Naive thymus-derived CD4-positive, alpha-beta T cell (primary cell): ENCODE data around the gene CPNE8. TPM values are rescaled to one million over a fixed set of nuclear protein-coding genes. Genes with fewer than 3 reads are reported as not detected.

Experiments used
- ATAC-seq: fragments of 150-1000 bp; cut with Tn5 transposase; 2 replicates; pipeline ENCODE4 v1.10.0; 2021; ENCODE audit warnings: mild to moderate bottlenecking, moderate library complexity
- CTCF ChIA-PET: fragments of 350-600 bp; sonication (Branson Sonifier 250); formaldehyde crosslinking; loops from one replicate; lab custom pipeline; 2021; ENCODE audit warnings: antibody characterized with exemption; lab: Charles Lee
- POLR2A ChIA-PET: fragments of 350-600 bp; sonication (Branson Sonifier 250); formaldehyde crosslinking; loops from one replicate; lab custom pipeline; 2021; ENCODE audit warnings: antibody characterized with exemption, inconsistent platforms; lab: Charles Lee
- DNase-seq, 9 donors: peaks; one replicate each; pipeline versions ENCODE4 v3.0.0 to v3.0.0-alpha.2; 2020 to 2022; ENCODE audit warnings: mixed read lengths in 1 of 9
- H3K27ac ChIP-seq: one replicate; pipeline ENCODE4 v1.7.0; 2013; ENCODE audit warnings: mild to moderate bottlenecking, low read depth, low read length, moderate library complexity
- H3K27me3 ChIP-seq, 2 donors: one replicate each; pipeline ENCODE4 v1.7.0; 2013; ENCODE audit warnings: low read length in 2 of 2, mild to moderate bottlenecking in 2 of 2, moderate library complexity in 2 of 2; ENCODE audit not compliant: control insufficient read depth in 2 of 2, insufficient read depth in 2 of 2
- H3K36me3 ChIP-seq, 3 experiments: 1 replicate in 2 of 3; 2 replicates in 1 of 3; pipeline ENCODE4 v1.7.0; 2013; ENCODE audit warnings: low read length in 3 of 3, mild to moderate bottlenecking in 3 of 3, moderate library complexity in 1 of 3; ENCODE audit not compliant: insufficient read depth in 3 of 3, control insufficient read depth in 2 of 3
- H3K4me1 ChIP-seq, 2 donors: one replicate each; pipeline ENCODE4 v1.7.0; 2013; ENCODE audit warnings: low read length in 2 of 2, mild to moderate bottlenecking in 2 of 2, moderate library complexity in 1 of 2; ENCODE audit not compliant: control insufficient read depth in 2 of 2, insufficient read depth in 2 of 2
- H3K4me3 ChIP-seq: 2 replicates; pipeline ENCODE4 v1.7.0; 2013; ENCODE audit warnings: mild to moderate bottlenecking, low read length
- H3K9me3 ChIP-seq, 3 experiments: 1 replicate in 2 of 3; 2 replicates in 1 of 3; pipeline ENCODE4 v1.7.0; 2013; ENCODE audit warnings: low read length in 3 of 3; ENCODE audit not compliant: control insufficient read depth in 2 of 3
- H3K27ac Mint-ChIP-seq, 9 donors: one replicate each; pipeline ENCODE4 v1.8.0; 2020 to 2022; ENCODE audit warnings: mixed read lengths in 9 of 9, mild to moderate bottlenecking in 8 of 9, moderate library complexity in 5 of 9, inconsistent platforms in 2 of 9
- H3K27me3 Mint-ChIP-seq, 5 donors: one replicate each; pipeline ENCODE4 v1.8.0; 2021 to 2022; ENCODE audit warnings: mixed read lengths in 5 of 5, mild to moderate bottlenecking in 1 of 5
- H3K36me3 Mint-ChIP-seq, 5 donors: one replicate each; pipeline ENCODE4 v1.8.0; 2020 to 2022; ENCODE audit warnings: mixed read lengths in 5 of 5, mild to moderate bottlenecking in 3 of 5, inconsistent platforms in 1 of 5
- H3K4me1 Mint-ChIP-seq, 7 donors: one replicate each; pipeline ENCODE4 v1.8.0; 2020 to 2022; ENCODE audit warnings: mixed read lengths in 7 of 7, mild to moderate bottlenecking in 3 of 7, inconsistent platforms in 1 of 7
- H3K4me3 Mint-ChIP-seq, 10 donors: one replicate each; pipeline ENCODE4 v1.8.0; 2020 to 2022; ENCODE audit warnings: mild to moderate bottlenecking in 10 of 10, mixed read lengths in 10 of 10, moderate library complexity in 6 of 10, inconsistent platforms in 2 of 10
- H3K9me3 Mint-ChIP-seq, 11 donors: one replicate each; pipeline ENCODE4 v1.8.0; 2020 to 2022; ENCODE audit warnings: mixed read lengths in 11 of 11, mild to moderate bottlenecking in 4 of 11, inconsistent platforms in 1 of 11, moderate library complexity in 1 of 11
- intact Hi-C, 2 donors: fragments of 100-400 bp; cut with micrococcal nuclease; formaldehyde crosslinking; loops; one replicate each; pipeline ENCODE4 v1.15.1; 2023
- polyA plus RNA-seq, 2 donors: library from polyadenylated mRNA; unstranded; fragments of 300-500 nt; fragmentation: Illumina TruSeq; gene quantifications; one replicate each; pipeline ENCODE4 v1.2.3, GENCODE V29; 2021
- total RNA-seq, 6 experiments: library from RNA in 5 of 6; stranded (reverse) in 5 of 6; gene quantifications; 1 replicate in 5 of 6; 2 replicates in 1 of 6; pipeline ENCODE4 v1.2.3 and lab custom pipeline; 2021 to 2026

The CPNE8 gene
- total and polyA plus RNA-seq, 7 experiments from 2014 or later: 0.77 to 8.8 (median 2.8) TPM

DNA sequence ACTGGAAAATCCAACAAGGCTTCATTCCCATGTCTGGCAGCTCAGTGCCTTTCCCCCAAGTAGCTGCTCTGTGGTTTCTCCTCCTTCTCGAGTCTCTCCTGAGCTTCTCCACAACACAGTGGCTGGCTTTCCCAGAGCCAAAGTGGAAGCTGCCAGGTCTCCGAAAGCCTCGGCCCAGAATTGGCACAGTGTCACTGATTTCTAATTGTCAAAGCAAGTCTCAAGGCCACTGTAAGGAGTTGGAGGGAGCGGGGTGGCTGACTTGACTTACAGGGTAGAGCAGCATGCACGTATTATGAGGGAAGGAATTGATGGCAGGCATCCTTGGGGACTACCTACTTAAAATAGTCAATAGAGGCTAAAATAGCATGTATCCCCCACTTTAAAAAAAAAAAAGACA is 6.7 kb upstream of the CPNE8 start:
- peaks cover 0 to 2% (median 0%) of the 10 kb centered on the region in 11 donors for H3K9me3 Mint-ChIP-seq
- intact Hi-C loops: no loop called here
- peaks cover 1 to 4% (median 3%) of the 10 kb centered on the region in 7 donors for H3K4me1 Mint-ChIP-seq
- Histone ChIP-seq H3K4me1 (no peaks in the 10 kb centered on the region), H3K4me3 (no peak overlapping the region), H3K36me3 (no peaks in the 10 kb centered on the region), H3K9me3 (no peaks in the 10 kb centered on the region), H3K27me3 (no peaks in the 10 kb centered on the region), H3K27ac (no peak overlapping the region)
- no peak overlapping the region for H3K27ac Mint-ChIP-seq
- POLR2A ChIA-PET: no interaction called here
- ATAC-seq (no peak), DNase-seq (no peak)
- H3K36me3 Mint-ChIP-seq: no peaks in the 10 kb centered on the region
- CTCF ChIA-PET: interaction anchor here (0.8 kb wide), 1 partner anchor 9 kb away, joined by 3 read pairs; no protein-coding TSS in a partner anchor
- peaks cover 11 to 34% (median 15%) of the 10 kb centered on the region in 5 donors for H3K27me3 Mint-ChIP-seq
- H3K4me3 Mint-ChIP-seq: no peak overlapping the region

DNA sequence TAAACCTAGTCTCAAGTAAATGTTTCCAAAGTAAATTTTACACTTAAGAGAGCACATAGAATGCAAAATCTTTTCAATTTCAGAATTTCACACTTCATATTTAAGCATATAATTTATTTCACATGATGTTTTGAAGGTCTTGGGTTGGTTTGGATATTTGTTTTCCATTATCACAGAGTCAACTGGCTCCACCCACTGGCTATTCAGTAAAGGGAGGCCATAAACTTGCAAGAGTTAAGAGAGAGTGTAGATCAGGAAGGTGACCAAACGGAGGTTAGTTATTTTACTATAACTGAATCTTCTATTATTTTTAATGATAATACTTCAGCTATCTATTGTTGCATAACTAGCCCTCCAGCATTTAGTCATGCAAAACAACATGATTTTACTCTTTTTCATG is 6.2 kb upstream of the CPNE8 start:
- Histone ChIP-seq H3K27me3 (no peaks in the 10 kb centered on the region), H3K27ac (no peak overlapping the region), H3K4me3 (no peak overlapping the region), H3K36me3 (no peaks in the 10 kb centered on the region), H3K9me3 (no peaks in the 10 kb centered on the region), H3K4me1 (no peaks in the 10 kb centered on the region)
- peaks cover 11 to 38% (median 19%) of the 10 kb centered on the region in 5 donors for H3K27me3 Mint-ChIP-seq
- intact Hi-C loops: no loop called here
- H3K9me3 Mint-ChIP-seq: peaks cover 0 to 2% (median 0%) of the 10 kb centered on the region in 11 donors
- no peak for ATAC-seq
- POLR2A ChIA-PET: no interaction called here
- H3K4me3 Mint-ChIP-seq: no peak overlapping the region
- H3K36me3 Mint-ChIP-seq: no peaks in the 10 kb centered on the region
- H3K4me1 Mint-ChIP-seq: peaks cover 5 to 8% (median 7%) of the 10 kb centered on the region in 7 donors
- DNase-seq: no peak
- no peak overlapping the region for H3K27ac Mint-ChIP-seq
- CTCF ChIA-PET: interaction anchor here (0.8 kb wide), 1 partner anchor 9 kb away, joined by 3 read pairs; no protein-coding TSS in a partner anchor

DNA sequence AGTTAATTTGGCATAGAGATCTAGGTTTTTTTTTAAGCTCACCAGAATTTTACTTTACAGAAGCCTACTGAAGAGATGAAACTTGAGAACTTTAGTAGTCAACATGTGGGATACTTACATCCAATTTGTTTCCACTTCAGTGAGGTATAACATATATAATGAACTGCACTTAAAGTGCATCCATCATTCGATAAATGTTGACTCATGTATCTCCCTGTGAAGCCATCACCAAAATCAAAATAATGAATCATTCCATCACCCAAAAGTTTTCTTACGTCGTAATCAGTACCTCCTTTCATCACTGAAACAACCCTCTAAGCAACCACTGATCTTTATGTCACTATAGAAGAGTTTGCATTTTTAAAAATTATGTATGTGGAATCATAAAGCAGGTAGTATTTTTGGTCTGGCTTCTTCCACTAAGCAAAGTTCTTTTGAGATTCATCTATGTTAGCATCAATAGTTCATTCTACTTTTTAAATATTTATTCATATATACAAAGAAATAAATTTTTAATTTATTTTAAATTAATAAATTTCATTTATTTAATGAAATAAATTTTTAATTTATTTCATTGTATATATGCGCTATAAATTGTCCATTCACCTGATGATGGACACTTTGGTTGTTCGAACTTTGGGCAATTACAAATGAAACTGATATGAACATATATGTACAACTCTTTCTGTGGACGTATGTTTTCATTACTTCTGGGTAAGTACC is 2.0 kb upstream of the CPNE8 start:
- no peak for ATAC-seq
- intact Hi-C loops: loop anchor here (5.0 to 10.0 kb wide), 5 partner anchors 135 to 1200 kb away; partner anchors contain the start of genes ABCD2 (in 2 of the 2), KIF21A (in 1 of the 2) and SLC2A13 (in 1 of the 2)
- peak overlapping the region; percentile 76 for H3K4me3 ChIP-seq
- CTCF ChIA-PET: no interaction called here
- Mint-ChIP-seq H3K4me1 (peaks cover 13 to 31% (median 25%) of the 10 kb centered on the region in 7 donors), H3K36me3 (peaks cover 0 to 1% (median 0%) of the 10 kb centered on the region in 5 donors), H3K9me3 (peaks cover 0 to 5% (median 0%) of the 10 kb centered on the region in 11 donors), H3K4me3 (peak overlapping the region; percentile 64 to 97 (median 92)), H3K27me3 (peaks cover 6 to 33% (median 21%) of the 10 kb centered on the region in 5 donors), H3K27ac (peak overlapping the region in 4 of 9 donors; percentile 16 to 95 (median 50))
- no peaks in the 10 kb centered on the region for H3K27me3 ChIP-seq
- DNase-seq: no peak
- peaks cover 0 to 5% (median 0%) of the 10 kb centered on the region in 3 experiments for H3K36me3 ChIP-seq
- no peak overlapping the region for H3K27ac ChIP-seq
- POLR2A ChIA-PET: no interaction called here
- H3K4me1 ChIP-seq: no peaks in the 10 kb centered on the region
- H3K9me3 ChIP-seq: no peaks in the 10 kb centered on the region

DNA sequence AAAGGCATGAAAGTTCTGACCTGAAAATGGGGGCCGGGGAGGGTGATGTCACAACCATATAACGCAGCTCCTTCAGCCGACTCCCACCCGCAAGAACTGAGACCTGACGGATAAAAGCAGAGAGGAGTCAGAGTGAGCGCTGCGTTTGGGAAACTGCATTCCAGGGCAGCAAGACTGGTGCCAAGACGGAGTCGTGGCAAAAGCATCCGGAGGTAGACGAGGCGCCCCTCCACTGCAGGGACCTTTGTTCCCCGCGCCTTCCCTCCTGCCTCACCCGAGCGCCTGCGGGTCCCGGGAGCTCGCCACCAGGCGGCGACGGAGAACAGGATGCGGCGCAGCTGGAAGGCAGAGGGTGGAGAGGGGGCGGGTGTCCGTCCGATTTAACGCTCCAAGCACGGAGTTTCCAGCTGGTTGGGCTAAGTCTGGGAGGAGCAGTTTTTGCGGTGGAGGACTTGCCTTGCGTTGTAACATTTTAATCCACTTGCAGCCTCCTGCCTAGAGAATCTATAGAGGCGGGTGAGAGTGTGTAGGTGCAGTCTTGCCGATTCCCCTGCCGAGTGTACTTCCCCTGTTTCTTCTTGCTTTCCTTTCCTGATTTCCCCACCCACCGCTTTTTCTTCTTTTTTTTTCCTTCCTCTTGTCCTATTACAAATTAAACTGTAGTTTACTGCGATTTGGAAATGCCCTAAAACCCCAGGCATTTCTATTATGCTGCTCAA is 1.2 kb upstream of the CPNE8 start:
- intact Hi-C loops: loop anchor here (1.0 to 10.0 kb wide), 6 partner anchors 134 to 1201 kb away; partner anchors contain the start of genes ABCD2 (in 2 of the 2), KIF21A (in 1 of the 2) and SLC2A13 (in 1 of the 2)
- ATAC-seq: peak; percentile 77
- POLR2A ChIA-PET: interaction anchor here (2.2 kb wide), 1 partner anchor 11 kb away, joined by 5 read pairs; no protein-coding TSS in a partner anchor

DNA sequence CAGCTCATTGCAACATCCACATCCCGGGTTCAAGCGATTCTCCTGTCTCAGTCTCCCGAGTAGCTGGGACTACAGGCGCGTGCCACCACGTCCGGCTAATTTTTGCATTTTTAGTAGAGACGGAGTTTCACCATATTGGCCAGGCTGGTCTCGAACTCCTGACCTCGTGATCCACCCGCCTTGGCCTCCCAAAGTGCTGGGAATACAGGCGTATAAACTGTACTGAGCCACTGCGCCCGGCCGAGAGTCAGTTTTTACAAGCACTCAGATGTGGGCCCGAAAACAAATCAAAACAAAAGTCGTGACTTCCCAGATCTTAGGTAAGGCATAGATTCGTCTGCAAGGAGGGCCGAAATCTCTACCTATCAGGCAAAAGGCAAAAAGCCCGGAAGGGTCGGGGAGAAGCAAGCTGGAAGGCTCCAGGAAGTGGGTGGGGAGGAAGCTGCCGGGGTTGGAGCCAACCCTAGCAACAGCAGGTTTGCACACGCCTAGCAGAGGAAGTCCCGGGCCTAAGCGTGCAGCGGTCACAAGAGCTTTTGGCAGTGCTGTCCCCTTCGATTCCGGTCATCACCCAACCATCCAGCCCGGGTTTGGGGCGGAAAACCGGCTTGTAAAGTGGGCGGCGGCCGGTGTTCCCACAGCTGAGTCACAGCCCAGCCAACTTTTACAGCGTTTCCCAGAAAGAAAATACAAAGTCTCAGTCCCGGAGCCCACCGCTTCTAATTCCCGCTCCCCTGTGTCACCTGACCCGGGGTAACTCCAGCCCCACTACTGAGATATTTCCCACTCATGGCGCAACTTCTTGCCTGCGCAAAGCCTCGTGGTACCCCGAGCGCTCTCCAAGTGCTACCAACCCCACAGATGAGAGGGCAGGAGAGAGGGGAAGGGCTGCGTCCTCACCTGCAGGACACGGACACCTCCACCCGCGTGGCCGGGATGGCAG is 583 bp downstream of the CPNE8 start:
- H3K4me3 ChIP-seq: peak overlapping the region; percentile 76
- H3K27me3 Mint-ChIP-seq: peaks cover 6 to 21% (median 17%) of the 10 kb centered on the region in 5 donors
- CTCF ChIA-PET: no interaction called here

More for the DNA sequence above, 1.2 kb upstream of the CPNE8 start:
- Mint-ChIP-seq H3K27me3 (peaks cover 6 to 27% (median 21%) of the 10 kb centered on the region in 5 donors), H3K9me3 (peaks cover 0 to 5% (median 0%) of the 10 kb centered on the region in 11 donors), H3K4me1 (peaks cover 17 to 36% (median 25%) of the 10 kb centered on the region in 7 donors), H3K36me3 (peaks cover 0 to 1% (median 0%) of the 10 kb centered on the region in 5 donors), H3K4me3 (peak overlapping the region; percentile 86 to 97 (median 92)), H3K27ac (peak overlapping the region in 6 of 9 donors; percentile 38 to 95 (median 56))
- peak; percentile 25 to 83 (median 49) for DNase-seq
- H3K4me3 ChIP-seq: peak overlapping the region; percentile 76
- H3K27ac ChIP-seq: no peak overlapping the region
- H3K36me3 ChIP-seq: peaks cover 0 to 5% (median 0%) of the 10 kb centered on the region in 3 experiments
- CTCF ChIA-PET: interaction anchor here (1.3 kb wide), 1 partner anchor 11 kb away, joined by 4 read pairs; no protein-coding TSS in a partner anchor
- no peaks in the 10 kb centered on the region for H3K4me1 ChIP-seq
- H3K9me3 ChIP-seq: no peaks in the 10 kb centered on the region
- H3K27me3 ChIP-seq: no peaks in the 10 kb centered on the region

More for the DNA sequence above, 583 bp downstream of the CPNE8 start:
- Histone ChIP-seq H3K27ac (peak overlapping the region; percentile 39), H3K4me1 (no peaks in the 10 kb centered on the region), H3K9me3 (no peaks in the 10 kb centered on the region), H3K27me3 (no peaks in the 10 kb centered on the region), H3K36me3 (peaks cover 0 to 5% (median 0%) of the 10 kb centered on the region in 3 experiments)
- ATAC-seq: peak; percentile 76
- peaks cover 17 to 37% (median 25%) of the 10 kb centered on the region in 7 donors for H3K4me1 Mint-ChIP-seq
- peak overlapping the region; percentile 88 to 97 (median 92) for H3K4me3 Mint-ChIP-seq
- H3K27ac Mint-ChIP-seq: peak overlapping the region; percentile 65 to 95 (median 83)
- peaks cover 0 to 1% (median 0%) of the 10 kb centered on the region in 5 donors for H3K36me3 Mint-ChIP-seq
- intact Hi-C loops: loop anchor here (1.0 to 10.0 kb wide), 7 partner anchors 133 to 1202 kb away; partner anchors contain the start of genes ABCD2 (in 2 of the 2), ALG10B (in 2 of the 2), KIF21A (in 1 of the 2) and SLC2A13 (in 1 of the 2)
- POLR2A ChIA-PET: interaction anchor here (2.2 kb wide), 1 partner anchor 9 kb away, joined by 5 read pairs; no protein-coding TSS in a partner anchor
- peak in 8 of 9 donors; percentile 14 to 46 (median 24) for DNase-seq
- peaks cover 0 to 5% (median 0%) of the 10 kb centered on the region in 11 donors for H3K9me3 Mint-ChIP-seq
